WTC11 (cell line): Measurements from ENCODE around the gene HCFC1. TPM values are rescaled to one million over a fixed set of nuclear protein-coding genes. Genes with fewer than 3 reads are reported as not detected.

Experiments used
- ATAC-seq: fragments of 200-7000 bp; cut with Tn5 transposase; 2 replicates; pipeline ENCODE4 v1.10.0; 2021; ENCODE audit warnings: mild to moderate bottlenecking, moderate library complexity
- CTCF ChIA-PET: fragments of 300-600 bp; sonication (Branson Sonifier 250); formaldehyde crosslinking; loops from one replicate; lab custom pipeline; 2021; ENCODE audit warnings: antibody characterized with exemption; lab: Charles Lee
- POLR2A ChIA-PET: fragments of 350-600 bp; sonication (Branson Sonifier 250); formaldehyde crosslinking; loops from one replicate; lab custom pipeline; 2021; ENCODE audit warnings: antibody characterized with exemption; lab: Charles Lee
- DNase-seq: peaks from one replicate; pipeline ENCODE4 v3.0.0; 2021; ENCODE audit warnings: low spot score
- H3K27ac Mint-ChIP-seq: 2 replicates; pipeline ENCODE4 v1.8.0; 2021; ENCODE audit warnings: mixed read lengths
- H3K27me3 Mint-ChIP-seq: 2 replicates; pipeline ENCODE4 v1.8.0; 2021; ENCODE audit warnings: low read depth, mild to moderate bottlenecking, moderate library complexity, mixed read lengths
- H3K36me3 Mint-ChIP-seq: 2 replicates; pipeline ENCODE4 v1.8.0; 2021; ENCODE audit warnings: mixed read lengths
- H3K4me1 Mint-ChIP-seq: 2 replicates; pipeline ENCODE4 v1.8.0; 2022; ENCODE audit warnings: mixed read lengths
- H3K4me3 Mint-ChIP-seq: 2 replicates; pipeline ENCODE4 v1.8.0; 2021; ENCODE audit warnings: mild to moderate bottlenecking, moderate library complexity, mixed read lengths
- H3K9me3 Mint-ChIP-seq: 2 replicates; pipeline ENCODE4 v1.8.0; 2021; ENCODE audit warnings: mixed read lengths
- ELF4 ChIP-seq: sonication (generic); formaldehyde crosslinking; IDR thresholded peaks from 2 replicates; pipeline ENCODE4 v1.8.1; 2022; ENCODE audit warnings: low read depth, mild to moderate bottlenecking, moderate library complexity, missing genetic modification reagents
- EMX1 ChIP-seq: fragments of 250-450 bp; sonication (Bioruptor Pico); IDR thresholded peaks from 2 replicates; pipeline ENCODE4 v1.8.0; 2021; ENCODE audit warnings: mild to moderate bottlenecking
- GRHL2 ChIP-seq: fragments of 250-450 bp; sonication (Bioruptor Pico); IDR thresholded peaks from 2 replicates; pipeline ENCODE4 v1.8.0; 2022; ENCODE audit warnings: mild to moderate bottlenecking, moderate library complexity; ENCODE audit not compliant: insufficient replicate concordance, severe bottlenecking
- HMGXB4 ChIP-seq: sonication (generic); formaldehyde crosslinking; IDR thresholded peaks from 2 replicates; pipeline ENCODE4 v1.8.1; 2023; ENCODE audit warnings: mild to moderate bottlenecking, moderate library complexity, missing genetic modification reagents
- MYBL2 ChIP-seq: sonication (generic); formaldehyde crosslinking; IDR thresholded peaks from 2 replicates; pipeline ENCODE4 v1.8.1; 2023; ENCODE audit warnings: mild to moderate bottlenecking, moderate library complexity, missing genetic modification reagents
- NR3C1 ChIP-seq: sonication (generic); formaldehyde crosslinking; conservative IDR thresholded peaks from 2 replicates; pipeline ENCODE4 v1.8.1; 2023; ENCODE audit warnings: low read depth, mild to moderate bottlenecking, missing genetic modification reagents
- PREB ChIP-seq: sonication (generic); formaldehyde crosslinking; IDR thresholded peaks from 2 replicates; pipeline ENCODE4 v1.8.1; 2022; ENCODE audit warnings: mild to moderate bottlenecking, missing genetic modification reagents, moderate library complexity, borderline replicate concordance
- SP1 ChIP-seq: sonication (generic); formaldehyde crosslinking; conservative IDR thresholded peaks from 2 replicates; pipeline ENCODE4 v1.8.1; 2022; ENCODE audit warnings: missing genetic modification reagents
- STAT6 ChIP-seq: sonication (generic); formaldehyde crosslinking; conservative IDR thresholded peaks from 2 replicates; pipeline ENCODE4 v1.8.1; 2023; ENCODE audit warnings: mild to moderate bottlenecking, low read depth, missing genetic modification reagents, moderate library complexity
- ZNF232 ChIP-seq: sonication (generic); formaldehyde crosslinking; IDR thresholded peaks from 2 replicates; pipeline ENCODE4 v1.8.0; 2022; ENCODE audit warnings: mild to moderate bottlenecking, missing genetic modification reagents
- ZNF263 ChIP-seq: sonication (generic); formaldehyde crosslinking; IDR thresholded peaks from 2 replicates; pipeline ENCODE4 v1.8.1; 2022; ENCODE audit warnings: low read depth, mild to moderate bottlenecking, moderate library complexity, missing genetic modification reagents
- ZNF423 ChIP-seq: fragments of 250-450 bp; sonication (Bioruptor Pico); IDR thresholded peaks from 2 replicates; pipeline ENCODE4 v2.1.2; 2022; ENCODE audit warnings: mild to moderate bottlenecking, moderate library complexity
- ZSCAN18 ChIP-seq: fragments of 250-450 bp; sonication (Bioruptor Pico); IDR thresholded peaks from 2 replicates; pipeline ENCODE4 v2.1.2; 2022; ENCODE audit warnings: mild to moderate bottlenecking, moderate library complexity
- total RNA-seq: library from RNA; stranded (reverse); gene quantifications from 3 replicates; pipeline ENCODE4 v1.2.3, GENCODE V29; 2021
- TF ChIP-seq, protein P1 (sequence below): sonication (generic); formaldehyde crosslinking; IDR thresholded peaks from 2 replicates; pipeline ENCODE4 v1.8.1; 2023; ENCODE audit warnings: mild to moderate bottlenecking, missing genetic modification reagents, borderline replicate concordance

HCFC1 gene
- total RNA-seq, 1 experiment from 2014 or later = 130 TPM

DNA sequence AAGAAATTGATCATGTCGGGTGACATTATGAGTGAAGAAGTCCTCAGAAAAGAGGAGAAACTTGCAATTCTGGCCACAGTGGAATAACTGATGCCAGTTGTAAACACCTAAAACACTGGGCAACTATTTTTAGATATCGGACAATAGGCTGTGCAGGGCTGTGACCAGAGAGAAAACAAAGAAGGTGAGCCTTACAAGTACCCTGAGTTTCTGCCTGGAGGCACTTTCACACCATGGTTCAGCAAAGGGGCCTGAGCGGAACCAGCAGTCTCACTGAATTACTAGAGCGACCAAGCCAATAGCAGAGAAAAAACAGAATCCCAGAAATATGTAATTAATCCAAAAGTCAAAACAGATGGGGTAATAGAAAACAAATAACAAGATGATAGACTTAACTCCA lies 36.9 kb upstream of the HCFC1 start:
- POLR2A ChIA-PET = no interaction called here

DNA sequence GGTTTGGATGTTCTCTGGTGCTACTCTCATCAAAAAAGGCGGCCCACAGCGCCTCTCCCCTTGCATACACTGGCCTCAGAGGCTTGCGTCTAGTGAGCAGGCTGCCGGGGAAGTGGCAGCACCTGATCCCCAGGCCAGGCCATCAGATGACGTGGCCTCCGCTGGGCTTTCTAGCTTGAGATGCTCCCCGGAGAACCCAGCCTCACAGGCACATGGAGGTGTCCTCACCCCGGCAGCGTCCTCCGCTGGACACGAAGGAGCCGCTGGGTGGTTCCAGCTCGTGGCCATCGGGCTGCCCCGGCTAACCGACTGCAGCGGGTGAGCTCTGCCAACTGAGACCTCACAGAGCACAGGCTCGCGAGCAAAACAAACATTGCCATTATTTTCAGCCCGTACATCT lies 35.3 kb upstream of the HCFC1 start:
- Mint-ChIP-seq H3K36me3 (no peaks in the 10 kb centered on the region), H3K27ac (no peak overlapping the region), H3K9me3 (no peaks in the 10 kb centered on the region), H3K27me3 (no peaks in the 10 kb centered on the region), H3K4me3 (no peak overlapping the region), H3K4me1 (no peaks in the 10 kb centered on the region; the same call in 1 of the 2 replicates)
- ChIA-PET POLR2A (no interaction called here), CTCF (interaction anchor here (1.0 kb wide), 1 partner anchor 301 kb away, joined by 3 read pairs; no protein-coding TSS in a partner anchor)
- ATAC-seq (no peak), DNase-seq (no peak)
- TF ChIP-seq ZNF263 = no peak
- TF ChIP-seq PREB (CRISPR knock-in tag) = no peak
- TF ChIP-seq EMX1 (CRISPR knock-in tag) = no peak
- no peak for TF ChIP-seq SP1 (CRISPR knock-in tag)
- no peak for TF ChIP-seq NR3C1 (CRISPR knock-in tag)
- TF ChIP-seq, protein P1, sequence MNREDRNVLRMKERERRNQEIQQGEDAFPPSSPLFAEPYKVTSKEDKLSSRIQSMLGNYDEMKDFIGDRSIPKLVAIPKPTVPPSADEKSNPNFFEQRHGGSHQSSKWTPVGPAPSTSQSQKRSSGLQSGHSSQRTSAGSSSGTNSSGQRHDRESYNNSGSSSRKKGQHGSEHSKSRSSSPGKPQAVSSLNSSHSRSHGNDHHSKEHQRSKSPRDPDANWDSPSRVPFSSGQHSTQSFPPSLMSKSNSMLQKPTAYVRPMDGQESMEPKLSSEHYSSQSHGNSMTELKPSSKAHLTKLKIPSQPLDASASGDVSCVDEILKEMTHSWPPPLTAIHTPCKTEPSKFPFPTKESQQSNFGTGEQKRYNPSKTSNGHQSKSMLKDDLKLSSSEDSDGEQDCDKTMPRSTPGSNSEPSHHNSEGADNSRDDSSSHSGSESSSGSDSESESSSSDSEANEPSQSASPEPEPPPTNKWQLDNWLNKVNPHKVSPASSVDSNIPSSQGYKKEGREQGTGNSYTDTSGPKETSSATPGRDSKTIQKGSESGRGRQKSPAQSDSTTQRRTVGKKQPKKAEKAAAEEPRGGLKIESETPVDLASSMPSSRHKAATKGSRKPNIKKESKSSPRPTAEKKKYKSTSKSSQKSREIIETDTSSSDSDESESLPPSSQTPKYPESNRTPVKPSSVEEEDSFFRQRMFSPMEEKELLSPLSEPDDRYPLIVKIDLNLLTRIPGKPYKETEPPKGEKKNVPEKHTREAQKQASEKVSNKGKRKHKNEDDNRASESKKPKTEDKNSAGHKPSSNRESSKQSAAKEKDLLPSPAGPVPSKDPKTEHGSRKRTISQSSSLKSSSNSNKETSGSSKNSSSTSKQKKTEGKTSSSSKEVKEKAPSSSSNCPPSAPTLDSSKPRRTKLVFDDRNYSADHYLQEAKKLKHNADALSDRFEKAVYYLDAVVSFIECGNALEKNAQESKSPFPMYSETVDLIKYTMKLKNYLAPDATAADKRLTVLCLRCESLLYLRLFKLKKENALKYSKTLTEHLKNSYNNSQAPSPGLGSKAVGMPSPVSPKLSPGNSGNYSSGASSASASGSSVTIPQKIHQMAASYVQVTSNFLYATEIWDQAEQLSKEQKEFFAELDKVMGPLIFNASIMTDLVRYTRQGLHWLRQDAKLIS (CRISPR knock-in tag) = no peak
- no peak for TF ChIP-seq STAT6
- TF ChIP-seq GRHL2 = no peak
- TF ChIP-seq MYBL2 (CRISPR knock-in tag) = no peak
- no peak for TF ChIP-seq ZSCAN18
- TF ChIP-seq HMGXB4 (CRISPR knock-in tag) = no peak

More for the DNA sequence above, 36.9 kb upstream of the HCFC1 start:
- DNase-seq = no peak
- TF ChIP-seq ELF4 (no peak), ZSCAN18 (no peak), HMGXB4 (CRISPR knock-in tag) (no peak), ZNF423 (CRISPR knock-in tag) (no peak), GRHL2 (no peak), ZNF232 (no peak)
- TF ChIP-seq, all 79 proteins: peak for 0
- no peak for ATAC-seq
- CTCF ChIA-PET = interaction anchor here (0.7 kb wide), 1 partner anchor 430 kb away, joined by 3 read pairs; no protein-coding TSS in a partner anchor
- Mint-ChIP-seq H3K36me3 (no peaks in the 10 kb centered on the region), H3K27ac (no peak overlapping the region), H3K4me3 (no peak overlapping the region), H3K27me3 (no peaks in the 10 kb centered on the region), H3K4me1 (peaks cover 2% of the 10 kb centered on the region; the same call in 1 of the 2 replicates), H3K9me3 (no peaks in the 10 kb centered on the region)
